ENCODE measurements around the gene GBF1. TPM values are rescaled to one million over a fixed set of nuclear protein-coding genes. Genes with fewer than 3 reads are reported as not detected.

GBF1 gene
- total RNA-seq, 1 experiment from 2014 or later: 28.3 TPM

DNA sequence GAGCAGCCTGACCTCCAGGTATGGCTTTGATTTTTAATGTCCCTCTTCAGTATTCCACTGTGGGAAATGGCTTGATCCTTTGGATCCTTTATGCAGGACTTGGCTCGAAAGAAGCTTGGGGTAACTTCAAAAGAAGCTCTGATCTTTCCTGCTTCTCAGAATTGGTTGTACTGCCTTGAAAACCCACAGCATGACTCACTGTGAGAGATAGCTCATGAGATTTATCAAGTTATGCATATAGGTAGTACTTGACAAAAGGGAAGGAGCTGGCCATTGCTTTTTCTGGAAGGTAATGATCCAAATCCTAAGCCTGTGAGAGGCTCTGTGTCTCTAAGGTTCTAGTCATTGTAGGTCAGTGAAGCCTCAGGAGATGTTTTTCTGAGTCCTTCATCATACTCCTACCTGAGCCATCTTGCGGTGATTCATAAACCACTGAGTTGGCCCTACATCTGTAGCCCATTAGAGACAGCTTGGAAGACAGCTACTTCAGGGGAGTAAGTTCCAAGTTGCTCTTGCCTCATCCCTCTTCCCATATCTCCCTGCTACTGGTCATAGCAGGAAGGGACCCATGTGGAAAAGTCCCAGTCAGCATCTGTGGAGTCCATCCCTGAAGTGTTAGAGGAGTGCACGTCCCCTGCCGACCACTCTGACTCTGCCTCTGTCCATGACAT is 113.5 kb downstream of the GBF1 start:
- no peak overlapping the region for H3K4me3 ChIP-seq
- CTCF ChIA-PET: no interaction called here
- H3K27ac ChIP-seq: no peak overlapping the region
- H3K4me2 ChIP-seq: no peak overlapping the region
- BruUV-seq (replicated peaks): no TSS peak
- no peak for DNase-seq
- POLR2A ChIA-PET (ENCODE audit: unreplicated experiment): no interaction called here
- no peaks in the 10 kb centered on the region for H3K9me2 ChIP-seq (ENCODE audit: insufficient read depth)
- H3F3A ChIP-seq (ENCODE audit: insufficient read depth, low read depth): no peaks in the 10 kb centered on the region
- TF ChIP-seq EZH2 (IDR thresholded peaks at IDR 0.05; ENCODE audit: low read depth): no peak
- TF ChIP-seq, protein P1, sequence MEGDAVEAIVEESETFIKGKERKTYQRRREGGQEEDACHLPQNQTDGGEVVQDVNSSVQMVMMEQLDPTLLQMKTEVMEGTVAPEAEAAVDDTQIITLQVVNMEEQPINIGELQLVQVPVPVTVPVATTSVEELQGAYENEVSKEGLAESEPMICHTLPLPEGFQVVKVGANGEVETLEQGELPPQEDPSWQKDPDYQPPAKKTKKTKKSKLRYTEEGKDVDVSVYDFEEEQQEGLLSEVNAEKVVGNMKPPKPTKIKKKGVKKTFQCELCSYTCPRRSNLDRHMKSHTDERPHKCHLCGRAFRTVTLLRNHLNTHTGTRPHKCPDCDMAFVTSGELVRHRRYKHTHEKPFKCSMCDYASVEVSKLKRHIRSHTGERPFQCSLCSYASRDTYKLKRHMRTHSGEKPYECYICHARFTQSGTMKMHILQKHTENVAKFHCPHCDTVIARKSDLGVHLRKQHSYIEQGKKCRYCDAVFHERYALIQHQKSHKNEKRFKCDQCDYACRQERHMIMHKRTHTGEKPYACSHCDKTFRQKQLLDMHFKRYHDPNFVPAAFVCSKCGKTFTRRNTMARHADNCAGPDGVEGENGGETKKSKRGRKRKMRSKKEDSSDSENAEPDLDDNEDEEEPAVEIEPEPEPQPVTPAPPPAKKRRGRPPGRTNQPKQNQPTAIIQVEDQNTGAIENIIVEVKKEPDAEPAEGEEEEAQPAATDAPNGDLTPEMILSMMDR (conservative IDR thresholded peaks at IDR 0.05): no peak
- no peaks in the 10 kb centered on the region for H3K79me2 ChIP-seq (ENCODE audit: low read depth)
- no peaks in the 10 kb centered on the region; the same call in 1 of the 2 replicates for H3K36me3 ChIP-seq (ENCODE audit: low read depth)
- intact Hi-C loops (cut with micrococcal nuclease; ENCODE audit: unreplicated experiment): no loop called here
- no peak overlapping the region for H2AFZ ChIP-seq
- no peaks in the 10 kb centered on the region for H4K20me1 ChIP-seq (ENCODE audit: insufficient read depth)
- H3K9me3 ChIP-seq (ENCODE audit: insufficient read depth, low read depth): no peaks in the 10 kb centered on the region
- H3K4me1 ChIP-seq (replicated peaks; ENCODE audit: insufficient read depth): no peaks in the 10 kb centered on the region
- H3K27me3 ChIP-seq (ENCODE audit: insufficient read depth, low read depth): no peaks in the 10 kb centered on the region

DNA sequence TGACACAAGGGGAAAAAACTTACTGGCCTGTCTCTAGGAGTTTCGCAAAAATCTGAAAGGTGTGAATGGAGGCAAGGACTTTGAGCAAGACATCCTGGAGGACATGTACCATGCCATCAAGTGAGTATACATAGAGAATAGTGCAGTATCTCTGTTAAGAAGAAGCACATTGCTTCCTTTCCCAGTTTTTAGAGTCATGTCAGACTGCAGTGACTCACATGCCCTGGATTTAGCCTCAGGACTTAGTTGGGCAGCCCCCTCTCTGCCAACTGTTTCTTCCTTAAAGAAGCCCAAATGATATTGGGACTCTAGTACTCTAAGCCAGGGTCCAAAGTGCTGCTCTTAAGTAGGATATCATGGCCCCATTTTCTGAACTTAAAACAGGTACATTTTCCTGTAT is 122.1 kb downstream of the GBF1 start:
- ChIA-PET POLR2A (ENCODE audit: unreplicated experiment) (no interaction called here), CTCF (no interaction called here)
- no peaks in the 10 kb centered on the region for H3K79me2 ChIP-seq (ENCODE audit: low read depth)
- no peaks in the 10 kb centered on the region for H4K20me1 ChIP-seq (ENCODE audit: insufficient read depth)
- no TSS peak for BruUV-seq (replicated peaks)
- H3K27me3 ChIP-seq (ENCODE audit: insufficient read depth, low read depth): no peaks in the 10 kb centered on the region
- peaks cover 23% of the 10 kb centered on the region for H3K4me1 ChIP-seq (replicated peaks; ENCODE audit: insufficient read depth)
- intact Hi-C loops (cut with micrococcal nuclease; ENCODE audit: unreplicated experiment): no loop called here
- H2AFZ ChIP-seq: no peak overlapping the region
- H3K4me2 ChIP-seq: peak overlapping the region; percentile 63
- TF ChIP-seq, protein P1 (conservative IDR thresholded peaks at IDR 0.05): no peak
- no peak for TF ChIP-seq EZH2 (IDR thresholded peaks at IDR 0.05; ENCODE audit: low read depth)
- H3K27ac ChIP-seq: peak overlapping the region; percentile 80
- H3K4me3 ChIP-seq: no peak overlapping the region
- DNase-seq: peak in 1 of 2 experiments; percentile 55
- peaks cover 3% of the 10 kb centered on the region for H3K36me3 ChIP-seq (ENCODE audit: low read depth)
- H3K9me3 ChIP-seq (ENCODE audit: insufficient read depth, low read depth): no peaks in the 10 kb centered on the region
- H3F3A ChIP-seq (ENCODE audit: insufficient read depth, low read depth): peaks cover 12% of the 10 kb centered on the region
- no peaks in the 10 kb centered on the region for H3K9me2 ChIP-seq (ENCODE audit: insufficient read depth)

DNA sequence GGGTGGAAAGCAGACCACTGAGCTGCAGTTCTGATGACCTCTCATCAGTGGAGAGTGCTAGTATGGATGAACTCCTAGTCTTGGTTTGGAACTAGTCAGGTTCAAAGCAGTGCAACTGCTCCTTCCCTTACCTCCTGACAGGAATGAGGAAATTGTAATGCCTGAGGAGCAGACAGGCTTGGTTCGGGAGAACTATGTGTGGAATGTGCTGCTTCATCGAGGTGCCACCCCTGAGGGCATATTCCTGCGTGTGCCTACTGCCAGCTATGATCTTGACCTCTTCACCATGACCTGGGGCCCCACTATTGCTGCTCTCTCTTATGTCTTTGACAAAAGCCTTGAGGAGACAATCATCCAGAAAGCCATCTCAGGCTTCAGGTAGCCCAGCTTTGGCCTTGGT is 122.7 kb downstream of the GBF1 start:
- Histone ChIP-seq H2AFZ (no peak overlapping the region), H3K9me3 (ENCODE audit: insufficient read depth, low read depth) (no peaks in the 10 kb centered on the region), H3K36me3 (ENCODE audit: low read depth) (peaks cover 3% of the 10 kb centered on the region), H3K4me3 (no peak overlapping the region), H3K4me1 (replicated peaks; ENCODE audit: insufficient read depth) (peaks cover 23% of the 10 kb centered on the region), H3F3A (ENCODE audit: insufficient read depth, low read depth) (peaks cover 12% of the 10 kb centered on the region), H3K4me2 (peak overlapping the region; percentile 63), H3K9me2 (ENCODE audit: insufficient read depth) (no peaks in the 10 kb centered on the region), H4K20me1 (ENCODE audit: insufficient read depth) (no peaks in the 10 kb centered on the region), H3K27me3 (ENCODE audit: insufficient read depth, low read depth) (no peaks in the 10 kb centered on the region), H3K27ac (peak overlapping the region; percentile 80), H3K79me2 (ENCODE audit: low read depth) (no peaks in the 10 kb centered on the region)
- TF ChIP-seq, protein P1 (conservative IDR thresholded peaks at IDR 0.05): no peak
- no peak for TF ChIP-seq EZH2 (IDR thresholded peaks at IDR 0.05; ENCODE audit: low read depth)
- intact Hi-C loops (cut with micrococcal nuclease; ENCODE audit: unreplicated experiment): loop anchor here (2.0 kb wide), 1 partner anchor 27 kb away; the partner anchor contains the start of gene NFKB2
- BruUV-seq (replicated peaks): no TSS peak
- POLR2A ChIA-PET (ENCODE audit: unreplicated experiment): interaction anchor here (0.6 to 0.7 kb wide), 2 partner anchors 237 to 1113 kb away, joined by 3 read pairs; no protein-coding TSS in a partner anchor
- peak; percentile 79 to 90 for DNase-seq
- CTCF ChIA-PET: interaction anchor here (0.6 kb wide), 1 partner anchor 138 kb away, joined by 3 read pairs; no protein-coding TSS in a partner anchor
